Measurements from ENCODE around the gene PSMD3. TPM values are rescaled to one million over a fixed set of nuclear protein-coding genes. Genes with fewer than 3 reads are reported as not detected.
"Not testable (repeated sequence)": the region's sequence is repeated elsewhere in the genome, so short reads cannot be mapped to it uniquely, and the experiment has no call there.

Gene PSMD3
- total and polyA plus RNA-seq, 2 donors (not counting 1 experiment from before 2014, with no cell fraction given), result 55.5 to 66.9 TPM

GRCh38 chr17:40012017-40012647 lies 31.5 kb downstream of the PSMD3 start:
- not testable (repeated sequence) for H3K4me1 ChIP-seq (ENCODE audit: control insufficient read depth, extremely low read depth, insufficient read depth, low read length); H3K4me2 ChIP-seq (ENCODE audit: extremely low read depth, insufficient read depth, low read length); H3K27ac ChIP-seq (ENCODE audit: insufficient read depth, low read length); H4K20me1 ChIP-seq (ENCODE audit: control insufficient read depth, extremely low read depth, insufficient read depth, low read length); H3K79me2 ChIP-seq (ENCODE audit: control insufficient read depth, insufficient read depth, low read length); H3K9ac ChIP-seq (ENCODE audit: insufficient read depth, low read length); H3K4me3 ChIP-seq (replicated peaks in 1 of 4; ENCODE audit: control extremely low read depth in 1 of 4, insufficient read depth in 1 of 4, low read depth in 3 of 4, low read length in 4 of 4); DNase-seq (ENCODE audit: low read depth in 2 of 2); H3K36me3 ChIP-seq (ENCODE audit: control insufficient read depth, insufficient read depth, low read length); H3K27me3 ChIP-seq (ENCODE audit: control insufficient read depth, insufficient read depth, low read length); H2AFZ ChIP-seq (ENCODE audit: low read length); H3K9me3 ChIP-seq (ENCODE audit: control insufficient read depth, insufficient read depth, low read depth, low read length)

DNA sequence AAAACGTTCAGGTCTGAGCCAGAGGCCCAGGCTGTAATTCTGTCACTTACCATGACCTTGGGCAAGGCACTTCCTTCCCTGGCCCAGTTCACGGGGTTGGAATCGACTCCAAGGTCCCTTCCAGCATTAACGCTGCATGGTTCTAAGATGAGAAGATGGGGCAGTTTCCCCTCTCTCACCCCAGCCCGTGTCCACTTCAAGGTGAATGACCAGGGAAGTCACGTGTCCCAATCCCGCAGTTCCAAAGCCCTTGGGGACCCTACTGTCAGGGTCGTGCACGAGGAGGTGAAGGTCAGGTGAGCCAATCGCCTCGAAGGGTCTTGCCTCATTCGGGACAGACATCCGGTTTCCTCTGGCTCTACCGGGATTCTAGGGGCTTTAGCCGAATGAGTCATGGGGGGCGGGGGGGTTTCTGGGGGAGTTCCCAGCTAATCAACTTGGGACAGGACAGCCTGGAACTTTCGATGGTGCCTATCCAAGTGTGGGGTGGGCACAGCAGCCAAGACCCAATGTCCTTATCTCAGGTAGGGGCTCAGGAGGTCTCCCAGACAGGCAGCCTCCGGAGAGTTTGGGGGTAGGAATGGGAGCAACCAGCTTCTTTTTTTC lies 33.9 kb downstream of the PSMD3 start:
- TF ChIP-seq EZH2 (IDR thresholded peaks at IDR 0.05; ENCODE audit: low read length, missing control alignments) (no peak), CTCF (conservative IDR thresholded peaks at IDR 0.05 in 1 of 2, IDR thresholded peaks at IDR 0.05 in 1 of 2; ENCODE audit: low read depth in 1 of 2, low read length in 2 of 2) (no peak)
- no peak overlapping the region for H3K9ac ChIP-seq (ENCODE audit: insufficient read depth, low read length)
- peak overlapping the region; percentile 17 for H2AFZ ChIP-seq (ENCODE audit: low read length)
- DNase-seq (ENCODE audit: low read depth in 2 of 2), result no peak
- no peaks in the 10 kb centered on the region for H3K79me2 ChIP-seq (ENCODE audit: control insufficient read depth, insufficient read depth, low read length)
- H4K20me1 ChIP-seq (ENCODE audit: control insufficient read depth, extremely low read depth, insufficient read depth, low read length), result no peaks in the 10 kb centered on the region
- H3K4me1 ChIP-seq (ENCODE audit: control insufficient read depth, extremely low read depth, insufficient read depth, low read length), result peaks cover 12% of the 10 kb centered on the region
- H3K9me3 ChIP-seq (ENCODE audit: control insufficient read depth, insufficient read depth, low read depth, low read length), result no peaks in the 10 kb centered on the region
- H3K27me3 ChIP-seq (ENCODE audit: control insufficient read depth, insufficient read depth, low read length), result no peaks in the 10 kb centered on the region
- H3K27ac ChIP-seq (ENCODE audit: insufficient read depth, low read length), result no peak overlapping the region
- no peaks in the 10 kb centered on the region for H3K36me3 ChIP-seq (ENCODE audit: control insufficient read depth, insufficient read depth, low read length)
- H3K4me2 ChIP-seq (ENCODE audit: extremely low read depth, insufficient read depth, low read length), result no peak overlapping the region
- H3K4me3 ChIP-seq (replicated peaks in 1 of 4; ENCODE audit: control extremely low read depth in 1 of 4, insufficient read depth in 1 of 4, low read depth in 3 of 4, low read length in 4 of 4), result no peak overlapping the region

DNA sequence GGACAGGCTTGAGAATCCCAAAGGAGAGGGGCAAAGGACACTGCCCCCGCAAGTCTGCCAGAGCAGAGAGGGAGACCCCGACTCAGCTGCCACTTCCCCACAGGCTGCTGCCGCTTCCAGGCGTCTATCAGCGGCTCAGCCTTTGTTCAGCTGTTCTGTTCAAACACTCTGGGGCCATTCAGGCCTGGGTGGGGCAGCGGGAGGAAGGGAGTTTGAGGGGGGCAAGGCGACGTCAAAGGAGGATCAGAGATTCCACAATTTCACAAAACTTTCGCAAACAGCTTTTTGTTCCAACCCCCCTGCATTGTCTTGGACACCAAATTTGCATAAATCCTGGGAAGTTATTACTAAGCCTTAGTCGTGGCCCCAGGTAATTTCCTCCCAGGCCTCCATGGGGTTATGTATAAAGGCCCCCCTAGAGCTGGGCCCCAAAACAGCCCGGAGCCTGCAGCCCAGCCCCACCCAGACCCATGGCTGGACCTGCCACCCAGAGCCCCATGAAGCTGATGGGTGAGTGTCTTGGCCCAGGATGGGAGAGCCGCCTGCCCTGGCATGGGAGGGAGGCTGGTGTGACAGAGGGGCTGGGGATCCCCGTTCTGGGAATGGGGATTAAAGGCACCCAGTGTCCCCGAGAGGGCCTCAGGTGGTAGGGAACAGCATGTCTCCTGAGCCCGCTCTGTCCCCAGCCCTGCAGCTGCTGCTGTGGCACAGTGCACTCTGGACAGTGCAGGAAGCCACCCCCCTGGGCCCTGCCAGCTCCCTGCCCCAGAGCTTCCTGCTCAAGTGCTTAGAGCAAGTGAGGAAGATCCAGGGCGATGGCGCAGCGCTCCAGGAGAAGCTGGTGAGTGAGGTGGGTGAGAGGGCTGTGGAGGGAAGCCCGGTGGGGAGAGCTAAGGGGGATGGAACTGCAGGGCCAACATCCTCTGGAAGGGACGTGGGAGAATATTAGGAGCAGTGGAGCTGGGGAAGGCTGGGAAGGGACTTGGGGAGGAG lies 34.7 kb downstream of the PSMD3 start, which contains the start of gene CSF3:
Gene CSF3, plus strand, starts transcription at position 436 of the 993 bp plus-strand sequence. Its CDS starts 35 bp downstream, at position 471.
- Histone ChIP-seq H3K4me2 (ENCODE audit: extremely low read depth, insufficient read depth, low read length) (no peak within 1 kb of the TSS), H2AFZ (ENCODE audit: low read length) (peak within 1 kb of the TSS; percentile 17)
- peak in 1 of 2 donors; percentile 41 for DNase-seq (ENCODE audit: low read depth in 2 of 2)

More for the DNA sequence above, 34.7 kb downstream of the PSMD3 start, which contains the start of gene CSF3:
- no peak within 1 kb of the TSS for H3K4me3 ChIP-seq (replicated peaks in 1 of 4; ENCODE audit: control extremely low read depth in 1 of 4, insufficient read depth in 1 of 4, low read depth in 3 of 4, low read length in 4 of 4)
- H3K27ac ChIP-seq (ENCODE audit: insufficient read depth, low read length), result no peak within 1 kb of the TSS
- peaks cover 15% of the 10 kb centered on the region for H3K4me1 ChIP-seq (ENCODE audit: control insufficient read depth, extremely low read depth, insufficient read depth, low read length)
- no peaks in the 10 kb centered on the region for H3K9me3 ChIP-seq (ENCODE audit: control insufficient read depth, insufficient read depth, low read depth, low read length)
- TF ChIP-seq CTCF (conservative IDR thresholded peaks at IDR 0.05 in 1 of 2, IDR thresholded peaks at IDR 0.05 in 1 of 2; ENCODE audit: low read depth in 1 of 2, low read length in 2 of 2) (no peak), EZH2 (IDR thresholded peaks at IDR 0.05; ENCODE audit: low read length, missing control alignments) (no peak)
- no peaks in the 10 kb centered on the region for H3K79me2 ChIP-seq (ENCODE audit: control insufficient read depth, insufficient read depth, low read length)
- H4K20me1 ChIP-seq (ENCODE audit: control insufficient read depth, extremely low read depth, insufficient read depth, low read length), result no peaks in the 10 kb centered on the region
- H3K36me3 ChIP-seq (ENCODE audit: control insufficient read depth, insufficient read depth, low read length), result peaks cover 7% of the 10 kb centered on the region
- no peaks in the 10 kb centered on the region for H3K27me3 ChIP-seq (ENCODE audit: control insufficient read depth, insufficient read depth, low read length)
- no peak within 1 kb of the TSS for H3K9ac ChIP-seq (ENCODE audit: insufficient read depth, low read length)
